Brain pericyte (primary cell): ENCODE measurements around the gene GLIS1.

Source experiments
- DNase-seq: peaks from one replicate; pipeline ENCODE4 v3.0.0-alpha.2; 2012; ENCODE audit warnings: low read depth, low spot score

GLIS1 gene

DNA sequence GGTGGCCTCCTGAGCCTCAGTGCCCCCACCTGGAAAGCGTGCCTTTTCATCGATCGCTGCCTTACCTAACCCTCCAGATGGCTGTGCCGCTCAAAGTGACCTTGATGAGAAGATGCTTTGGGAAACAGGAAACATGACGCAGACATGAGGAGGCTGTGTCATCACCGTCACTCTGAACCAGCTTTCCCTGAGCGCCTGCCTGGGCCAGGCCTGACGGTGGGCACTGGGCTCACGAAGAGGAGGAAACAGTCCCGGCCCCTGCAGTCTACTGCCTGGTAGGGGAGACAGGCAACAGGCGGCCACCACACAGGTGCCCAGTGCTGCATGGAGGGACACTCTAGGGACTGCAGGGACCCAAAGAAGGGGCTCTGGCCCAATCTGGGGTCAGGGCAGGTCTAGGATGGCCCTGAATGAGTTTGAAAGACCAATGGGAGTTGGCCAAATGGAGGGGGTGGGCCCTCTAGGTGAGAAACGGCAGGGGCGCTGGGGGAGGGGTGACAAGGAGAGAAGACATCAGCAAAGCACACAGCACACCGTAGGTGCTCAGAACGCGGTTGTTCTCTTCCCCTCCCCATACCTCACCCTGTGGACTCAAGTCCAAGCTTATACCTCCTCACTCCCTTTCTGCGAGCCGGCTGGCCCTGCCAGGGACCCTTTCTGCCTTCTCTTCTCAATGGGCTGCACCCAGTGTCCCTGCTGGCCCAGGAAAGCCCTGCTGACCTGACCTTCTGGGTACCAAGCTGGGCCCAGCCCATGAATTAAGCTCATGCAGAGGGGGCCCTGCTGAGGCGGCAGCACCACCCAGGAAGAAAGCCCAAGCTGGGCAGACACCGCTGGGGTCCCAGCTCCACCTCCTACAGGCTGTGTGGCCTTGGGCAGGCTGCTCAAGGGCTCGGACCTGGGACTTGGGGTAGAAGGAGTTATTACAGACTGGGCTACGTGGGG lies 44.9 kb downstream of the GLIS1 start:
- DNase-seq, result no peak

GRCh38 chr1:53693339-53693738 lies 45.6 kb downstream of the GLIS1 start:
- no peak for DNase-seq

- no peak for DNase-seq
Measured at GRCh38 chr1:53691326-53691725, 47.6 kb downstream of the GLIS1 start.

DNA sequence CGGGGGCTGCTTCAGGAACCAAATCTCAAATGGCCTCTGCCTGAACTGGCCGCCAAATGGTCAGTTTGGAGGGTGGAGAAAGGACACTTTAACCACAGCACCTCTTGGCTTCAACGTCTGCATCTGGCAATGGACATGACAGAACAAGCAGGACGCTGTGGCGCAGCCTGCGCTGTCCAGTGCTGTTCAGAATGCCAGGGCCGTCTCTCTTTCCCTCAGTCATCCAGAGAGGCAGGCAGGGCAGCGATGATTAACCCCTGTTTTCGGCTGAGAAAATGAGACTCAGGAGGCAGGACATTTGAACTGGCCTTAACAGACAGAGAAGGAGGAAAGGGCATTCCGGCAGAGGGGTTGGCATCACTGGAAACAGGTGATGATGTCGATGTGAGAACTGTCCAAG lies 48.6 kb downstream of the GLIS1 start:
- DNase-seq, result no peak

- DNase-seq, result no peak
Measured at GRCh38 chr1:53689736-53690326, 49.1 kb downstream of the GLIS1 start.

- DNase-seq, result no peak
Measured at GRCh38 chr1:53689223-53689622, 49.7 kb downstream of the GLIS1 start.

DNA sequence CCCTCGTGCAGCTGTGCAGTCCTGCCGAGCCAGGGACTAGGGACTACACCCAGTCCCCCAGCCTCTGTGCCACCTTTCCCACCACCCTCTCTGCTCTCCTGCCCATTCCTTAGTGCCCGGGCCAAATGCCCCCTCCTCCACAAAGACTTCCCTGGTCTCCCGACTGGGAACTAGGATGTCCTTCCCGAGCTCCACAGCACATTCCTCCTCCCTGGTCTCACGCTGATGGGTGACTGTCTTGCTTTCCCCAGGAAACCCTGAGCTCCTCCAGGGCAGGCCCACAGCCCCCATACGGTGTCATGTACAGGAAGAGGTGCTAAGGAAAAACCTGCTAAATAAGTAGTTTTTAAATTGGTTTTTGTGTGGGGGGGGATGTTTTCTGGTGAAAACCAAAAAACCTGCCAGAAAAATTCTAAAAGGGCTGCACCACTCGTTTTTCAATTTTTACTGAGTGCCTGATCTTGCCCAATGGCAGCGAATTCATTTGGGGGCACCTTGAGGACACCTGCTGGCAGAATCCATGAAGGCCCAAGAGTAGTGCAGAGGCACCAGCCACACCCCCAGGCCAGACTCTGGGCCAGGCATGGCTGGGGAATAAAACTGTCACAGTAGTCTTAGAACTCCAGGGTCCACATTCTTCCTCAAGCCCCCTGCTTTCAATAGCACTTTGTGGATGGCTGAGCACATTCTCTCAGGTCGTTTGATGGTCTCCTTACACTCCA lies 50.4 kb downstream of the GLIS1 start:
- DNase-seq, result no peak

GRCh38 chr1:53687901-53688300 lies 51.1 kb downstream of the GLIS1 start:
- no peak for DNase-seq

DNA sequence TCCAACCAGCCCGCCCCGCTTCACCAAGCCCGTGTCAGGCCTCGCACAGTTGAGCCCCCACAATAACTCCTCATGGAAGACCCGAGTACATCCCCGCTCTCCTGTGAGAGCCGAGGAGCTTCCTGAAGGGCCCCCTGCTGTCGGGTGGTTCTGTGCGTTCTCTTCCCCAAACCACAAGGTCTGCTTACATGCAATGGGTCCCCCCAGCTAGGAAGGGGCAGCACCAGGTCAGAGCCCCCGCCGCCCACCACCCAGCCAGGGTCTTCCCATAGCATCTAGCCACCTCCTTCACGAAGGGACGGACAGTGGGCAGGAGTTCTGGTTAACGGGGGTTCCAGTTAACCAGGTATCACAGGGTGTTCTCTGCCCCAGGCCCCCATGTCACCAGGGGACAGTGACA lies 51.5 kb downstream of the GLIS1 start:
- DNase-seq, result no peak

DNA sequence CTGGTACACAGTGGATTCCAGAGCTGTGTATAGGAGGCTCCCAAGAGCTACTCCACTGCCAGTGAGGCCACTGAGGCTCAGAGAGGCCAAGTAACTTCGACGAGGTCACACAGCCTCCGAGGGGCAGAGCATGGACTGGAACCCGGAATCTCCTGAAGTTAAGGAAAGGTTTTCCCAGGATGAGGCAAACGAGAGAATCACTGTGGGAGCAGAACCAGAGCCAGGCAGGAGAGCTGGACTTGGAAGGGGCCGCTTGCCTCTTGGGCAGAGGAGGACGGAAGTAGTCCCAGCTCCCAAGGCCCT lies 52.0 kb downstream of the GLIS1 start:
- no peak for DNase-seq

DNA sequence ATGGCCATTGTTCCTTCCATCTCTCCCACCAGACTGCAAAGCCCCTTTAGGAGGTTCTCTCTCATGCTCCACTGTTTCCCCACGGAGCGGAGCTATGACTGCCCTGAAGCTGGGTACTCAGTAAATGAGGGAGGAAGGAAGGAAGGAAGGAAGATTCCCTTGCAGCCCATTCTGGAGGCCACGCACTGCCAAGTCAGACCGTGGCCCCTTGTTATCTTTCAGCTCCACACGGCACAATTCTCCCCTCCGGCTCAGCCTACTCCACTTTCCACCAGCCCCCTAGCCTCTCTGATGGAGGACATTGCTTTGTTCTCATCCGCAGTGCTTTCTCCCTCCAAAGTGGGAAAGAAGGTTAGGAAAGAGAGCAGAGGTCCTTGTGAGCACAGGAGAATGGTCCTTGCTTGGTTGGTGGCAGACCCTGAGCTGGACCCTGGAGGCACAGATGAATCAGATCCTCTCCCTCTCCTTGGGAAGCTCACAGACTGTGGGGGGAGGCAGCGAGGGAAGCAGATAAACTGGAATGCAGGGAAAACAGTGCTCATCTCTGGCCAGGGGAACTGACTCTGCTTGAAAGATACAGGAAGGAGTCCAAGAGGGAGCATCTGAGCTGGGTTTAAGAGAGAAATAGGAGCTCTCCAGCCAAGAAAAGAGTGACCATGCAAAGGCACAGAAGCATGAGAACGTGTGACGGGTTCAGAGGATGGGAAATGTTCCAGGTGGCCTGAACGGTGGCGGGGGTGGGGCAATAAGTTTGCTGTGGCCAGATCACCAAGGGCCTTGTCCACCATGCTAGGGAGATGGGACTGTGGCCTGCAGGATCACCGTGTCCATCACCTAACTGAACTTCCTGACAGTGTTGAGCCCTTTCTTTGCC lies 52.6 kb downstream of the GLIS1 start:
- DNase-seq, result no peak

DNA sequence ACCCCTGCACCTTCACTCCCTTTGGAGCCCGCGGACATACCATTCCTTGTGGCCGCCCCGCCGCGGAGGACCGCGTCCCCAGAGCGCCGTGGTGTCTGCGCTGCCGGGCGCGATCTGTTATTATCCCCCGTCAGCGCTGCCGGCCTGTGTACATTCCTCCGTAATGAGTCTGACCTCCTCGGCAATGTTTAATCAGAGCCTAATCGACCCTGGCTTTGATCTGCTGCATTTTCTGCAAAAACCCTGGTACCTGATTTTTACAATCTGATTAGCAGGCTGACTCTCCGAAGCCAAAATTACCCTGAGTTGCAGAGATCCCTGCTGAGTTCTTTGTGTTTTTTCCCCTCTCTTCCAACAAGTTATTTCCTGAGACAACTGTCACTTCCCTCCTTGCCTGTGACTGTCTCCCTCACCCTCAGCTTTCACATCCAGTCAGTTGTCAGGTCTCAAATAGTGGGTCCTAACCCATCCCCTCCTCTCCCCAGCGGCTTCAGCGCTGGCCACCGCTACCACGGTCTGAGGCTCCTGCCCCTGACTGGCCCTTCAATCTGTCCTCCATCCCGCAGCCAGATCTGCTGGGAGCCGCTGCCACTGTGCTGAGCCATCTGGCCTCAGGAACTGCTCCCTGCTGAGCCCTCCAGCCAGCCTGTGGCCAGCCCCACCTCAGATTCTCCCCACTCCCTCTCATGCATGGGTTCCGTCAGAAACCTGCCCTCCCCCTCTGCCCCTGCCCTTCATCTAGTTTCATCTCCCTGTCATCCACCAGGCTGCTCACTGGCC lies 53.5 kb downstream of the GLIS1 start:
- DNase-seq, result peak; percentile 33

DNA sequence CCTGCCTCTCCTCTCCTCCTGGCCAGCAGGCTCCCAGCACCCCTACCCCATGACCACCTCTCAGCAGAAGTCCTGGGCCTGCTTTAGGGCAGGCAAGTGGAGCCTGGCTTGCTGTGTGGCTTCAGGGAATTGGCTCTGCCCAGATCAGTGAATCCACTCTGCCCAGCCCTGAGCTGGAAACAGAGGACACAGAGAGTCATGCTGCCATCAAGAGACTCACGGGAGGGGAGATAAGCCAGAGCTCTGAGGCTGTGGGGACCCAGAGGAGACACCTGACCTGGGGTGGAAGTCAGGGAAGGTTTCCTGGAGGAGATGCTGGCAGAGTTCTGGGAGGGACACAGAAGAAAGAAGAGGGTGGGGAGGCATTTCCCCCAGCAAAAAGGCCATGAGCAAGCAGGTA lies 54.2 kb downstream of the GLIS1 start:
- no peak for DNase-seq

- no peak for DNase-seq
Measured at GRCh38 chr1:53683986-53684740, 54.8 kb downstream of the GLIS1 start.

- DNase-seq, result no peak
Measured at GRCh38 chr1:53682881-53683280, 56.1 kb downstream of the GLIS1 start.

GRCh38 chr1:53681977-53682685 lies 56.8 kb downstream of the GLIS1 start:
- no peak for DNase-seq

- DNase-seq, result no peak
Measured at GRCh38 chr1:53681351-53681976, 57.5 kb downstream of the GLIS1 start.

DNA sequence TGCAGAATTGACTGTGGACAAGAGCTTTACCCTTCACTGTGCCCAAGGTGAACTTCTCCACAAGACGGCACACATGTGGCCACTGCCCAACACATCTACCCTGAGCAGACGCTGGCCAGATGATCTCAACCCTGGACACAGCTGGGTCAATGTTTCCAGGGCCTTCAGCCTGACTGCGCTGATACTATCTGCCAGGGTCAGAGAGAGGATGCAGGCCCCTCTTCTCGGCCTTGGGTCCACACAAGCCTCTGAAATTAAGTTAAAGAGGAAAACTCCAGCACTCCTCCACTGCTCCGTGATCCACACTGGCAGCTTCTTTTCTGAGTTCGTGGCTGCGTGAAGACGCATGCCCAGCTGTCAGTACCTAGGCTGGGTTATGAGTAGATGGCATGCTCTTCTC lies 58.1 kb downstream of the GLIS1 start:
- no peak for DNase-seq
